CD4-positive, alpha-beta memory T cell (primary cell): ENCODE measurements around the gene ESF1. TPM values are rescaled to one million over a fixed set of nuclear protein-coding genes. Genes with fewer than 3 reads are reported as not detected.

Source experiments
- CTCF ChIA-PET: fragments of 350-600 bp; sonication (Branson Sonifier 250); formaldehyde crosslinking; loops from one replicate; lab custom pipeline; 2021; ENCODE audit warnings: inconsistent platforms; ENCODE audit not compliant: partially characterized antibody; lab: Charles Lee
- POLR2A ChIA-PET: fragments of 350-600 bp; sonication (Branson Sonifier 250); formaldehyde crosslinking; loops from one replicate; lab custom pipeline; 2021; ENCODE audit not compliant: partially characterized antibody; lab: Charles Lee
- DNase-seq, 5 donors: peaks; one replicate each; pipeline versions ENCODE4 v3.0.0 to v3.0.0-alpha.2; 2020 to 2022; ENCODE audit warnings: mixed read lengths in 1 of 5
- H3K27ac ChIP-seq: one replicate; pipeline ENCODE4 v1.7.0; 2013; ENCODE audit warnings: low read depth, low read length
- H3K27me3 ChIP-seq: 2 replicates; pipeline ENCODE4 v1.7.0; 2013; ENCODE audit warnings: mild to moderate bottlenecking, low read length, moderate library complexity; ENCODE audit not compliant: insufficient read depth
- H3K36me3 ChIP-seq: 2 replicates; pipeline ENCODE4 v1.7.0; 2013; ENCODE audit warnings: mild to moderate bottlenecking, low read length, moderate library complexity; ENCODE audit not compliant: insufficient read depth
- H3K4me1 ChIP-seq: 2 replicates; pipeline ENCODE4 v1.7.0; 2013; ENCODE audit warnings: mild to moderate bottlenecking, low read length, moderate library complexity; ENCODE audit not compliant: insufficient read depth
- H3K4me3 ChIP-seq, 2 donors: one replicate each; pipeline ENCODE4 v1.7.0; 2013; ENCODE audit warnings: low read length in 2 of 2, mild to moderate bottlenecking in 1 of 2
- H3K9me3 ChIP-seq, 2 donors: one replicate each; pipeline ENCODE4 v1.7.0; 2013; ENCODE audit warnings: low read length in 2 of 2, control low read depth in 1 of 2; ENCODE audit not compliant: control insufficient read depth in 1 of 2
- H3K27ac Mint-ChIP-seq, 7 donors: one replicate each; pipeline ENCODE4 v1.8.0; 2020 to 2021; ENCODE audit warnings: mixed read lengths in 7 of 7, mild to moderate bottlenecking in 6 of 7, inconsistent platforms in 3 of 7, moderate library complexity in 3 of 7
- H3K27me3 Mint-ChIP-seq, 2 donors: one replicate each; pipeline ENCODE4 v1.8.0; 2020 to 2021; ENCODE audit warnings: mixed read lengths in 2 of 2
- H3K36me3 Mint-ChIP-seq, 2 donors: one replicate each; pipeline ENCODE4 v1.8.0; 2020 to 2021; ENCODE audit warnings: mixed read lengths in 2 of 2, inconsistent platforms in 1 of 2, mild to moderate bottlenecking in 1 of 2
- H3K4me1 Mint-ChIP-seq, 4 donors: one replicate each; pipeline ENCODE4 v1.8.0; 2020 to 2021; ENCODE audit warnings: mixed read lengths in 4 of 4, mild to moderate bottlenecking in 1 of 4
- H3K4me3 Mint-ChIP-seq, 8 donors: one replicate each; pipeline ENCODE4 v1.8.0; 2020 to 2021; ENCODE audit warnings: mixed read lengths in 8 of 8, mild to moderate bottlenecking in 7 of 8, moderate library complexity in 6 of 8, inconsistent platforms in 3 of 8
- H3K9me3 Mint-ChIP-seq, 8 donors: one replicate each; pipeline ENCODE4 v1.8.0; 2020 to 2021; ENCODE audit warnings: mixed read lengths in 8 of 8, mild to moderate bottlenecking in 5 of 8, inconsistent platforms in 3 of 8, moderate library complexity in 1 of 8
- intact Hi-C: fragments of 100-400 bp; cut with micrococcal nuclease; formaldehyde crosslinking; loops from one replicate; pipeline ENCODE4 v1.15.1; 2023
- polyA plus RNA-seq, 2 donors: library from polyadenylated mRNA; unstranded; fragments of 300-500 nt; fragmentation: Illumina TruSeq; gene quantifications; one replicate each; pipeline ENCODE4 v1.2.3, GENCODE V29; 2021
- total RNA-seq, 2 experiments: library from RNA; stranded (reverse); gene quantifications; one replicate each; pipeline ENCODE4 v1.2.3, GENCODE V29; 2021

Gene ESF1
- total and polyA plus RNA-seq, 4 experiments from 2014 or later = 8.9 to 13.8 (median 11.5) TPM

GRCh38 chr20:13819885-13820645 lies 35.3 kb upstream of the ESF1 start:
- POLR2A ChIA-PET = no interaction called here

GRCh38 chr20:13817342-13817741 lies 32.6 kb upstream of the ESF1 start:
- H3K9me3 Mint-ChIP-seq = peaks cover 0 to 2% (median 0%) of the 10 kb centered on the region in 8 donors
- Histone ChIP-seq H3K4me3 (no peak overlapping the region), H3K4me1 (no peaks in the 10 kb centered on the region), H3K36me3 (peaks cover 34% of the 10 kb centered on the region), H3K9me3 (no peaks in the 10 kb centered on the region), H3K27me3 (no peaks in the 10 kb centered on the region), H3K27ac (no peak overlapping the region)
- intact Hi-C loops = no loop called here
- peak overlapping the region in 2 of 7 donors; percentile 22 to 30 for H3K27ac Mint-ChIP-seq
- H3K27me3 Mint-ChIP-seq = no peaks in the 10 kb centered on the region
- H3K4me3 Mint-ChIP-seq = no peak overlapping the region
- peaks cover 0 to 2% (median under 1%) of the 10 kb centered on the region in 4 donors for H3K4me1 Mint-ChIP-seq
- H3K36me3 Mint-ChIP-seq = peaks cover 24 to 51% of the 10 kb centered on the region in 2 donors
- ChIA-PET CTCF (interaction anchor here (0.8 to 2.6 kb wide), 3 partner anchors 11 to 46 kb away, joined by 3 to 8 read pairs (median 4); no protein-coding TSS in a partner anchor), POLR2A (no interaction called here)
- DNase-seq = no peak

More at GRCh38 chr20:13819885-13820645, 35.3 kb upstream of the ESF1 start:
- H3K36me3 ChIP-seq = peaks cover 21% of the 10 kb centered on the region
- H3K27me3 Mint-ChIP-seq = no peaks in the 10 kb centered on the region
- H3K27ac ChIP-seq = no peak overlapping the region
- no peak overlapping the region for H3K27ac Mint-ChIP-seq
- no peaks in the 10 kb centered on the region for H3K9me3 ChIP-seq
- no peaks in the 10 kb centered on the region for H3K4me1 ChIP-seq
- H3K4me3 ChIP-seq = no peak overlapping the region
- H3K27me3 ChIP-seq = no peaks in the 10 kb centered on the region
- H3K9me3 Mint-ChIP-seq = peaks cover 0 to 2% (median 0%) of the 10 kb centered on the region in 8 donors
- H3K36me3 Mint-ChIP-seq = peaks cover 13 to 35% of the 10 kb centered on the region in 2 donors
- intact Hi-C loops = no loop called here
- H3K4me1 Mint-ChIP-seq = no peaks in the 10 kb centered on the region
- CTCF ChIA-PET = interaction anchor here (0.9 to 2.8 kb wide), 12 partner anchors 10 to 234 kb away, joined by 3 to 18 read pairs (median 7); no protein-coding TSS in a partner anchor
- peak in 4 of 5 donors; percentile 16 to 39 (median 24) for DNase-seq
- H3K4me3 Mint-ChIP-seq = no peak overlapping the region

- H3K36me3 ChIP-seq = peaks cover 40% of the 10 kb centered on the region
- Mint-ChIP-seq H3K27me3 (no peaks in the 10 kb centered on the region), H3K9me3 (peaks cover 0 to 2% (median 0%) of the 10 kb centered on the region in 8 donors), H3K27ac (peak overlapping the region in 3 of 7 donors; percentile 46 to 65 (median 60)), H3K4me1 (peaks cover 0 to 2% (median under 1%) of the 10 kb centered on the region in 4 donors), H3K36me3 (peaks cover 29 to 51% of the 10 kb centered on the region in 2 donors), H3K4me3 (no peak overlapping the region)
- DNase-seq = no peak
- H3K27me3 ChIP-seq = no peaks in the 10 kb centered on the region
- H3K4me1 ChIP-seq = no peaks in the 10 kb centered on the region
- intact Hi-C loops = no loop called here
- H3K27ac ChIP-seq = no peak overlapping the region
- H3K9me3 ChIP-seq = no peaks in the 10 kb centered on the region
- CTCF ChIA-PET = no interaction called here
- no peak overlapping the region for H3K4me3 ChIP-seq
- POLR2A ChIA-PET = no interaction called here
These were observed 32.0 kb upstream of the ESF1 start for GRCh38 chr20:13816757-13817156.

GRCh38 chr20:13814672-13815071 lies 30.0 kb upstream of the ESF1 start:
- no peak for DNase-seq
- Mint-ChIP-seq H3K27me3 (no peaks in the 10 kb centered on the region), H3K4me3 (no peak overlapping the region), H3K4me1 (peaks cover 0 to 2% (median under 1%) of the 10 kb centered on the region in 4 donors), H3K36me3 (peaks cover 29 to 48% of the 10 kb centered on the region in 2 donors), H3K27ac (peak overlapping the region in 2 of 7 donors; percentile 2 to 47), H3K9me3 (peaks cover 0 to 2% (median 0%) of the 10 kb centered on the region in 8 donors)
- POLR2A ChIA-PET = no interaction called here
- Histone ChIP-seq H3K27ac (no peak overlapping the region), H3K27me3 (no peaks in the 10 kb centered on the region), H3K9me3 (no peaks in the 10 kb centered on the region), H3K36me3 (peaks cover 59% of the 10 kb centered on the region), H3K4me1 (no peaks in the 10 kb centered on the region), H3K4me3 (no peak overlapping the region)
- intact Hi-C loops = no loop called here
- CTCF ChIA-PET = no interaction called here

GRCh38 chr20:13813910-13814309 lies 29.2 kb upstream of the ESF1 start:
- H3K4me3 Mint-ChIP-seq = no peak overlapping the region
- intact Hi-C loops = no loop called here
- DNase-seq = no peak
- Histone ChIP-seq H3K36me3 (peaks cover 66% of the 10 kb centered on the region), H3K9me3 (no peaks in the 10 kb centered on the region), H3K4me3 (no peak overlapping the region), H3K4me1 (no peaks in the 10 kb centered on the region), H3K27ac (no peak overlapping the region), H3K27me3 (no peaks in the 10 kb centered on the region)
- H3K4me1 Mint-ChIP-seq = peaks cover 0 to 2% (median under 1%) of the 10 kb centered on the region in 4 donors
- no peaks in the 10 kb centered on the region for H3K27me3 Mint-ChIP-seq
- H3K9me3 Mint-ChIP-seq = peaks cover 0 to 2% (median 0%) of the 10 kb centered on the region in 8 donors
- POLR2A ChIA-PET = no interaction called here
- peaks cover 29 to 48% of the 10 kb centered on the region in 2 donors for H3K36me3 Mint-ChIP-seq
- CTCF ChIA-PET = no interaction called here
- peak overlapping the region in 3 of 7 donors; percentile 62 to 89 (median 68) for H3K27ac Mint-ChIP-seq

GRCh38 chr20:13810446-13810845 lies 25.7 kb upstream of the ESF1 start:
- no peaks in the 10 kb centered on the region for H3K27me3 ChIP-seq
- Mint-ChIP-seq H3K4me3 (no peak overlapping the region), H3K27me3 (no peaks in the 10 kb centered on the region), H3K9me3 (no peaks in the 10 kb centered on the region), H3K27ac (no peak overlapping the region), H3K36me3 (peaks cover 19 to 21% of the 10 kb centered on the region in 2 donors), H3K4me1 (peaks cover 0 to 2% (median under 1%) of the 10 kb centered on the region in 4 donors)
- H3K36me3 ChIP-seq = peaks cover 58% of the 10 kb centered on the region
- no peaks in the 10 kb centered on the region for H3K9me3 ChIP-seq
- DNase-seq = no peak
- no peak overlapping the region for H3K27ac ChIP-seq
- H3K4me1 ChIP-seq = no peaks in the 10 kb centered on the region
- POLR2A ChIA-PET = no interaction called here
- intact Hi-C loops = no loop called here
- CTCF ChIA-PET = interaction anchor here (1.6 to 2.9 kb wide), 3 partner anchors 9 to 26 kb away, joined by 4 to 13 read pairs (median 4); partner anchors contain the start of genes ESF1 and NDUFAF5
- no peak overlapping the region for H3K4me3 ChIP-seq

- no peaks in the 10 kb centered on the region for H3K27me3 ChIP-seq
- Mint-ChIP-seq H3K36me3 (peaks cover 20 to 22% of the 10 kb centered on the region in 2 donors), H3K27me3 (no peaks in the 10 kb centered on the region), H3K4me1 (peaks cover 0 to 2% (median under 1%) of the 10 kb centered on the region in 4 donors), H3K9me3 (no peaks in the 10 kb centered on the region), H3K27ac (no peak overlapping the region), H3K4me3 (no peak overlapping the region)
- H3K4me1 ChIP-seq = no peaks in the 10 kb centered on the region
- POLR2A ChIA-PET = no interaction called here
- H3K9me3 ChIP-seq = no peaks in the 10 kb centered on the region
- CTCF ChIA-PET = interaction anchor here (1.6 to 2.9 kb wide), 3 partner anchors 10 to 26 kb away, joined by 4 to 13 read pairs (median 4); partner anchors contain the start of genes ESF1 and NDUFAF5
- intact Hi-C loops = no loop called here
- no peak for DNase-seq
- peaks cover 58% of the 10 kb centered on the region for H3K36me3 ChIP-seq
- H3K4me3 ChIP-seq = no peak overlapping the region
- no peak overlapping the region for H3K27ac ChIP-seq
These were observed 25.1 kb upstream of the ESF1 start for GRCh38 chr20:13809855-13810254.
